ENCODE results near the gene SELENOK.
"Not testable (repeated sequence)": the region's sequence is repeated elsewhere in the genome, so short reads cannot be mapped to it uniquely, and the experiment has no call there.

The SELENOK gene

GRCh38 chr3:53935283-53935901, 43.7 kb upstream of the SELENOK start:
- no peak for TF ChIP-seq CTCF (conservative IDR thresholded peaks at IDR 0.05; ENCODE audit: low read depth, low read length)
- DNase-seq (ENCODE audit: low read depth): no peak
- H3K4me3 ChIP-seq (ENCODE audit: low read depth, low read length): no peak overlapping the region

- not testable (repeated sequence) for H3K4me3 ChIP-seq (ENCODE audit: low read depth, low read length); DNase-seq (ENCODE audit: low read depth)
Observed at GRCh38 chr3:53927208-53927872, 35.7 kb upstream of the SELENOK start.

- peak; percentile 47 for DNase-seq (ENCODE audit: low read depth)
- H3K4me3 ChIP-seq (ENCODE audit: low read depth, low read length): no peak overlapping the region
- peak; percentile 66 for TF ChIP-seq CTCF (conservative IDR thresholded peaks at IDR 0.05; ENCODE audit: low read depth, low read length)
Observed at GRCh38 chr3:53921296-53921695, 29.6 kb upstream of the SELENOK start.

GRCh38 chr3:53919741-53920140, 28.1 kb upstream of the SELENOK start:
- no peak for TF ChIP-seq CTCF (conservative IDR thresholded peaks at IDR 0.05; ENCODE audit: low read depth, low read length)
- DNase-seq (ENCODE audit: low read depth): no peak
- H3K4me3 ChIP-seq (ENCODE audit: low read depth, low read length): no peak overlapping the region

GRCh38 chr3:53913401-53913800, 21.7 kb upstream of the SELENOK start:
- TF ChIP-seq CTCF (conservative IDR thresholded peaks at IDR 0.05; ENCODE audit: low read depth, low read length): no peak
- no peak for DNase-seq (ENCODE audit: low read depth)
- H3K4me3 ChIP-seq (ENCODE audit: low read depth, low read length): no peak overlapping the region

GRCh38 chr3:53902711-53903110, 11.1 kb upstream of the SELENOK start:
- DNase-seq (ENCODE audit: low read depth): no peak
- no peak for TF ChIP-seq CTCF (conservative IDR thresholded peaks at IDR 0.05; ENCODE audit: low read depth, low read length)
- no peak overlapping the region for H3K4me3 ChIP-seq (ENCODE audit: low read depth, low read length)

GRCh38 chr3:53902067-53902466, 10.4 kb upstream of the SELENOK start:
- no peak for DNase-seq (ENCODE audit: low read depth)
- no peak overlapping the region for H3K4me3 ChIP-seq (ENCODE audit: low read depth, low read length)
- no peak for TF ChIP-seq CTCF (conservative IDR thresholded peaks at IDR 0.05; ENCODE audit: low read depth, low read length)
